KMS-11 (cell line): ENCODE results near the gene GLIPR1.

Experiments
- H2AFZ ChIP-seq: fragments of 200-600 bp; sonication (generic); 2 replicates; pipeline ENCODE4 v1.6.1; 2016; ENCODE audit warnings: antibody characterized with exemption, mixed run types, low read depth
- H3K27ac ChIP-seq: fragments of 200-600 bp; sonication (generic); 2 replicates; pipeline ENCODE4 v1.6.1; 2016; ENCODE audit warnings: mild to moderate bottlenecking, mixed run types
- H3K27me3 ChIP-seq: fragments of 200-600 bp; sonication (generic); 2 replicates; pipeline ENCODE4 v1.6.1; 2017; ENCODE audit warnings: mild to moderate bottlenecking, low read depth, mixed run types, moderate library complexity; ENCODE audit not compliant: insufficient read depth
- H3K36me3 ChIP-seq: fragments of 200-600 bp; sonication (generic); 2 replicates; pipeline ENCODE4 v1.6.1; 2017; ENCODE audit warnings: mild to moderate bottlenecking, mixed run types; ENCODE audit not compliant: insufficient read depth
- H3K4me1 ChIP-seq: fragments of 200-600 bp; sonication (generic); 2 replicates; pipeline ENCODE4 v1.6.1; 2016; ENCODE audit warnings: mild to moderate bottlenecking, low read depth, mixed run types; ENCODE audit not compliant: poor library complexity, severe bottlenecking
- H3K4me2 ChIP-seq: fragments of 200-600 bp; sonication (generic); 2 replicates; pipeline ENCODE4 v1.7.0; 2016; ENCODE audit warnings: mild to moderate bottlenecking, mixed run types
- H3K4me3 ChIP-seq: fragments of 200-600 bp; sonication (generic); IDR thresholded peaks from 2 replicates; pipeline ENCODE4 v1.6.1; 2017; ENCODE audit warnings: low read depth, low read length, mixed read lengths; ENCODE audit not compliant: insufficient read depth
- H3K79me2 ChIP-seq: fragments of 200-600 bp; sonication (generic); 2 replicates; pipeline ENCODE4 v1.6.1; 2016; ENCODE audit warnings: low read depth, mixed run types; ENCODE audit not compliant: insufficient read depth
- H3K9ac ChIP-seq: fragments of 200-600 bp; sonication (generic); 2 replicates; pipeline ENCODE4 v1.6.1; 2016; ENCODE audit warnings: mild to moderate bottlenecking, mixed run types
- H4K20me1 ChIP-seq: fragments of 200-600 bp; sonication (generic); 2 replicates; pipeline ENCODE4 v1.6.1; 2016; ENCODE audit warnings: mild to moderate bottlenecking, mixed run types; ENCODE audit not compliant: insufficient read depth
- CTCF ChIP-seq: fragments of 200-600 bp; sonication (generic); conservative IDR thresholded peaks from 2 replicates; pipeline ENCODE4 v1.6.1; 2017; ENCODE audit warnings: low read depth, mild to moderate bottlenecking, antibody characterized with exemption, low read length, moderate library complexity, mixed read lengths

GLIPR1 gene

DNA sequence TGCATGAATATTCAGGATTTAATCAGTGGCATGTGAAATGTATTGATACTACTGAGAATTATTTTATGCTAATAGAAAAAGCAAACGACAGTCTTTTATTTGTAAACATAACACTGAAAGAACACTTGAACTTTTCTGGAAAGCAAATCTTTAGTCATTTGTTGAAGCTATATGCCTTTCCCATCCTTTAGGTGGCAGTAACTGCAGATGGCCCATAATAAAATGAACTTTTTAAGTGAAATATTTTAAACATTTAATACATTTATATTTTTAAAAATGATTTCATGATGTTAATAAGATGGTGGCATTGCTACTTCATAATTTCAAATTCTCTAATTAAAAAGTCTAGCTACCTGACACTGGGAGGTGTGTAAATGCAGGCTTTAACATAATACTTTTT, 44.7 kb downstream of the GLIPR1 start:
- Histone ChIP-seq H3K36me3 (no peaks in the 10 kb centered on the region), H4K20me1 (no peaks in the 10 kb centered on the region), H3K4me3 (no peak overlapping the region), H3K79me2 (no peaks in the 10 kb centered on the region), H3K9ac (no peak overlapping the region), H3K27me3 (no peaks in the 10 kb centered on the region), H3K4me2 (no peak overlapping the region), H3K4me1 (peaks cover 16% of the 10 kb centered on the region), H2AFZ (no peak overlapping the region), H3K27ac (no peak overlapping the region)
- TF ChIP-seq CTCF, result no peak

DNA sequence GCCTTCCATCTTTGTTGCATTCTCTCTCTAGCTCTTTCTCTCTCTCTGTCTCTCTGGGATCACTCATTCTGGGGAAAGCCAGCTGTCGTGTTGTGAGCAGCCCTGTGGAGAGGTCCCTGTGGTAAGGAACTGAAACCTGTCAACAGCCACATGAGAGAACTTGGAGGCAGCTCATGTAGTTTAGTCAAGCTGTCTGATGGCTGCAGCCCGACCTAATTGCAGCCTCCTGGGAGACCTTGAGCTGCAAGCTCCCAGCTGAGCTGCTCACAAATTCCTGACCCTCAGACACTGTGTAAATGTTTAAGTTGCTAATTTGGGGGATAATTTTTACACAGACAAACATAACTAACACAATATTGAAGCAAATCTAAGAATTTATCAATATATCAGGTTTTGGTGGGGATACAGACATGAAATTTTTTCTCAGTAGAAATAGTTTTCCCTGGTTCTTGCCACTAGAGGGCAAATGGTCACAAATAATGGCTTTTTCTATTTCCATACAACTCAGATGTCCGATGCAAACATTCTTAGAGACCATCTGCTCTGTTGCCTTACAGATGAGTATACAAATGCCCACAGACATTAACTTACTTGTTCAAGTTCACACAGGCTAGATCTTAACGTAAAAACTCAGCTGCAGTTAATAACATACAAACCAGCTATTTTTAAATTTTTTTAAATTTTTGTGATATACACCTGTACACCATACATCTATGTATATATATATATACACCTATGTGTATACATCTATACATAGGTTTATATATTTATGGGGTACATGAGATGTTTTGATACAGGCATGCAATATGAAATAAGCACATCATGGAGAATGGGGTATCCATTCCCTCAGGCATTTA, 46.3 kb downstream of the GLIPR1 start:
- H3K36me3 ChIP-seq, result no peaks in the 10 kb centered on the region
- H3K79me2 ChIP-seq, result no peaks in the 10 kb centered on the region
- peak overlapping the region; percentile 36; the same call in 1 of the 2 replicates for H3K4me2 ChIP-seq
- peaks cover 16% of the 10 kb centered on the region for H3K4me1 ChIP-seq
- H3K27me3 ChIP-seq, result no peaks in the 10 kb centered on the region
- no peak overlapping the region for H3K9ac ChIP-seq
- H2AFZ ChIP-seq, result peak overlapping the region; percentile 23; the same call in 1 of the 2 replicates
- TF ChIP-seq CTCF, result peak; percentile 94
- H3K27ac ChIP-seq, result no peak overlapping the region
- no peaks in the 10 kb centered on the region for H4K20me1 ChIP-seq
- H3K4me3 ChIP-seq, result no peak overlapping the region

DNA sequence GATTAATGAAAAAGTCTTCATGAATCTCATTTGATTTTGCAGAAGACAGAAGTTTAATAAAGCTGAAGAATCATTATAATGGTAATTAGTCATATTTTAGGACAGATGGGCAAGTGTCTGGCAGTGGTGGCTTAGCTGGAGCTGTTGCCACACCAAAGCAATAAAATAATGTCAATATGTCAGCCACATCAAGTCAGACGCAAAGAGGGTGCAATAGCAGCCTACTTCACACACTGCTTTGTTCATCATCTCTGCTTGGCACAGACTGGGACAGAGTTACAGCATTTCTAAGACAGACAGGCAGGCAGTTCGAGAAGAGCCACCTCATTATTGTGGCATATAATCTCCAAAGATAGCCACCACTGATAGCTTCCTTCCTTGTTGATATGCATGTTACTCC, 47.7 kb downstream of the GLIPR1 start:
- no peaks in the 10 kb centered on the region for H3K36me3 ChIP-seq
- no peak for TF ChIP-seq CTCF
- H3K27ac ChIP-seq, result no peak overlapping the region
- H4K20me1 ChIP-seq, result no peaks in the 10 kb centered on the region
- no peak overlapping the region for H2AFZ ChIP-seq
- no peak overlapping the region for H3K4me2 ChIP-seq
- H3K9ac ChIP-seq, result no peak overlapping the region
- H3K79me2 ChIP-seq, result no peaks in the 10 kb centered on the region
- H3K4me3 ChIP-seq, result no peak overlapping the region
- H3K27me3 ChIP-seq, result no peaks in the 10 kb centered on the region
- peaks cover 16% of the 10 kb centered on the region for H3K4me1 ChIP-seq

GRCh38 chr12:75528692-75529091, 48.1 kb downstream of the GLIPR1 start:
- Histone ChIP-seq H3K4me2 (no peak overlapping the region), H3K4me3 (no peak overlapping the region), H3K27ac (no peak overlapping the region), H3K4me1 (peaks cover 16% of the 10 kb centered on the region), H4K20me1 (no peaks in the 10 kb centered on the region), H3K27me3 (no peaks in the 10 kb centered on the region), H3K36me3 (no peaks in the 10 kb centered on the region), H2AFZ (no peak overlapping the region), H3K79me2 (no peaks in the 10 kb centered on the region), H3K9ac (no peak overlapping the region)
- TF ChIP-seq CTCF, result no peak
